ENCODE data around the gene OR2F1.

- no peak for TF ChIP-seq CTCF (IDR thresholded peaks at IDR 0.05)
- TF ChIP-seq POLR2AphosphoS5 (IDR thresholded peaks at IDR 0.05) = no peak
- TF ChIP-seq POLR2A (IDR thresholded peaks at IDR 0.05) = no peak
- TF ChIP-seq EP300 (IDR thresholded peaks at IDR 0.05; ENCODE audit: low read depth) = no peak
Measured at GRCh38 chr7:143978585-143978984, 23.9 kb downstream of the OR2F1 start.
